Panc1 (cell line): ENCODE measurements around the gene IL21R.

ENCODE experiments used
- POLR2AphosphoS5 ChIP-seq: IDR thresholded peaks from 2 replicates; pipeline ENCODE4 v1.6.1; 2012; ENCODE audit warnings: mild to moderate bottlenecking, low read depth, low read length, moderate library complexity
- TF ChIP-seq, protein P1 (sequence below): fragments of 450-650 bp; IDR thresholded peaks from 2 replicates; pipeline ENCODE4 v1.5.1; 2017; ENCODE audit warnings: mild to moderate bottlenecking

DNA sequence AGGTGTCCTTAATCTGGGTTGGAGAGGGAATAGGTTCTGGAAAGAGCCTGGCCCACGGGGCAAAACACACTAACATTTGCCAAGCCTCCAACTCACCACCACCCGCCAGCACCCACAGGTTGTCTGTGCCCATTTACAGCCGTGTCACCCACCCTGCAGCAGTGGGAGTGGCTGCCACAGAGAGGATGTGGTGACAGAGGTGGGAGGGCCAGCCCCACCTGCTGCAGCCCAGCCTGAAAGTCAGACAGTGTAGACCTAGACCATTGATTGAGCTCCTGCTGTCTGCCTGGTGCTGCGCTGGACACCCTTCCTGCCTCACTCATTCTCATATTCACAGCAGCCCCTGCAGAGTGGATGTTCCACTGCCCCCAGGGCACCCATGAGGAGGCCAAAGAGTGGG lies 44.7 kb downstream of the IL21R start:
- TF ChIP-seq POLR2AphosphoS5 = no peak
- TF ChIP-seq, protein P1, sequence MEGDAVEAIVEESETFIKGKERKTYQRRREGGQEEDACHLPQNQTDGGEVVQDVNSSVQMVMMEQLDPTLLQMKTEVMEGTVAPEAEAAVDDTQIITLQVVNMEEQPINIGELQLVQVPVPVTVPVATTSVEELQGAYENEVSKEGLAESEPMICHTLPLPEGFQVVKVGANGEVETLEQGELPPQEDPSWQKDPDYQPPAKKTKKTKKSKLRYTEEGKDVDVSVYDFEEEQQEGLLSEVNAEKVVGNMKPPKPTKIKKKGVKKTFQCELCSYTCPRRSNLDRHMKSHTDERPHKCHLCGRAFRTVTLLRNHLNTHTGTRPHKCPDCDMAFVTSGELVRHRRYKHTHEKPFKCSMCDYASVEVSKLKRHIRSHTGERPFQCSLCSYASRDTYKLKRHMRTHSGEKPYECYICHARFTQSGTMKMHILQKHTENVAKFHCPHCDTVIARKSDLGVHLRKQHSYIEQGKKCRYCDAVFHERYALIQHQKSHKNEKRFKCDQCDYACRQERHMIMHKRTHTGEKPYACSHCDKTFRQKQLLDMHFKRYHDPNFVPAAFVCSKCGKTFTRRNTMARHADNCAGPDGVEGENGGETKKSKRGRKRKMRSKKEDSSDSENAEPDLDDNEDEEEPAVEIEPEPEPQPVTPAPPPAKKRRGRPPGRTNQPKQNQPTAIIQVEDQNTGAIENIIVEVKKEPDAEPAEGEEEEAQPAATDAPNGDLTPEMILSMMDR = no peak
